WERI-Rb-1 (cell line): ENCODE results near the gene CROCC.

ENCODE experiments used
- DNase-seq: peaks from one replicate; pipeline ENCODE4 v3.0.0-alpha.2; 2020
- H3K27ac ChIP-seq: fragments of 250-450 bp; sonication (Bioruptor Pico); 2 replicates; pipeline ENCODE4 v1.5.1; 2020; ENCODE audit warnings: mild to moderate bottlenecking, moderate library complexity
- H3K27me3 ChIP-seq: fragments of 250-450 bp; sonication (Bioruptor Pico); 2 replicates; pipeline ENCODE4 v1.5.1; 2021; ENCODE audit warnings: mild to moderate bottlenecking, low read depth, moderate library complexity; ENCODE audit not compliant: insufficient read depth, severe bottlenecking
- H3K36me3 ChIP-seq: fragments of 250-450 bp; sonication (Bioruptor Pico); 2 replicates; pipeline ENCODE4 v1.5.1; 2020; ENCODE audit warnings: mild to moderate bottlenecking, moderate library complexity
- H3K4me3 ChIP-seq: 2 replicates; pipeline ENCODE4 v1.5.1; 2011; ENCODE audit warnings: low read depth, mild to moderate bottlenecking, control low read depth, low read length
- H3K9me3 ChIP-seq: fragments of 250-450 bp; sonication (Bioruptor Pico); 2 replicates; pipeline ENCODE4 v1.5.1; 2021; ENCODE audit warnings: mild to moderate bottlenecking, moderate library complexity; ENCODE audit not compliant: severe bottlenecking
- CTCF ChIP-seq: IDR thresholded peaks from 2 replicates; pipeline ENCODE4 v1.5.1; 2011; ENCODE audit warnings: low read depth, mild to moderate bottlenecking, control low read depth, inconsistent platforms, low read length

Gene CROCC

GRCh38 chr1:17004466-17005364 lies 83.0 kb downstream of the CROCC start:
- no peak for DNase-seq
- no peak overlapping the region for H3K27ac ChIP-seq
- H3K9me3 ChIP-seq: no peaks in the 10 kb centered on the region
- no peak for TF ChIP-seq CTCF
- H3K36me3 ChIP-seq: peaks cover 24% of the 10 kb centered on the region
- H3K4me3 ChIP-seq: no peak overlapping the region
- H3K27me3 ChIP-seq: no peaks in the 10 kb centered on the region

GRCh38 chr1:17005365-17005740 lies 83.6 kb downstream of the CROCC start:
- Histone ChIP-seq H3K36me3 (peaks cover 23% of the 10 kb centered on the region), H3K4me3 (no peak overlapping the region), H3K9me3 (no peaks in the 10 kb centered on the region), H3K27me3 (no peaks in the 10 kb centered on the region), H3K27ac (no peak overlapping the region)
- no peak for TF ChIP-seq CTCF
- DNase-seq: no peak

GRCh38 chr1:17007121-17007520 lies 85.4 kb downstream of the CROCC start:
- H3K27ac ChIP-seq: no peak overlapping the region

GRCh38 chr1:17008208-17008855 lies 86.6 kb downstream of the CROCC start:
- H3K4me3 ChIP-seq: no peak overlapping the region
- no peak for DNase-seq
- H3K9me3 ChIP-seq: no peaks in the 10 kb centered on the region
- no peak for TF ChIP-seq CTCF
- H3K27me3 ChIP-seq: no peaks in the 10 kb centered on the region
- H3K36me3 ChIP-seq: peaks cover 11% of the 10 kb centered on the region
- no peak overlapping the region for H3K27ac ChIP-seq

More at GRCh38 chr1:17007121-17007520, 85.4 kb downstream of the CROCC start:
- no peak for TF ChIP-seq CTCF
- no peak for DNase-seq
- Histone ChIP-seq H3K4me3 (no peak overlapping the region), H3K9me3 (no peaks in the 10 kb centered on the region), H3K27me3 (no peaks in the 10 kb centered on the region), H3K36me3 (peaks cover 18% of the 10 kb centered on the region)

GRCh38 chr1:17009706-17010105 lies 88.0 kb downstream of the CROCC start:
- H3K9me3 ChIP-seq: no peaks in the 10 kb centered on the region
- no peak for TF ChIP-seq CTCF
- H3K27me3 ChIP-seq: no peaks in the 10 kb centered on the region
- no peak for DNase-seq
- peaks cover 7% of the 10 kb centered on the region for H3K36me3 ChIP-seq
- H3K27ac ChIP-seq: no peak overlapping the region
- no peak overlapping the region for H3K4me3 ChIP-seq
